DMS53 treated with DMSO at 0.1 percent for 48 hours (cell line): Measurements from ENCODE around the gene MR1.

ENCODE experiments used
- DNase-seq: peaks from one replicate; lab custom pipeline; 2025; ENCODE audit not compliant: unreplicated experiment; lab: John Stamatoyannopoulos, UW

The MR1 gene

GRCh38 chr1:181033799-181034451, at the start of gene MR1:
Gene MR1, plus strand, starts transcription at chr1:181033983. Its CDS starts 25 bp downstream, at chr1:181034008.
- peak; percentile 77 for DNase-seq

- DNase-seq, result no peak
Observed at GRCh38 chr1:180988253-180988752, 45.5 kb upstream of the MR1 start.

- DNase-seq, result no peak
Observed at GRCh38 chr1:180994262-180994661, 39.5 kb upstream of the MR1 start.

GRCh38 chr1:180997843-180998504, 35.8 kb upstream of the MR1 start:
- no peak for DNase-seq

- no peak for DNase-seq
Observed at GRCh38 chr1:181001091-181001780, 32.5 kb upstream of the MR1 start.

- no peak for DNase-seq
Observed at GRCh38 chr1:181002582-181003172, 31.1 kb upstream of the MR1 start.

- DNase-seq, result no peak
Observed at GRCh38 chr1:181010789-181011188, 23.0 kb upstream of the MR1 start.

GRCh38 chr1:181011301-181012202, 22.2 kb upstream of the MR1 start:
- no peak for DNase-seq

- DNase-seq, result no peak
Observed at GRCh38 chr1:181012203-181012745, 21.5 kb upstream of the MR1 start.

- DNase-seq, result no peak
Observed at GRCh38 chr1:181013144-181013543, 20.6 kb upstream of the MR1 start.

GRCh38 chr1:181014477-181015250, 19.1 kb upstream of the MR1 start:
- no peak for DNase-seq

GRCh38 chr1:181015251-181015615, 18.6 kb upstream of the MR1 start:
- DNase-seq, result no peak

- no peak for DNase-seq
Observed at GRCh38 chr1:181016563-181016962, 17.2 kb upstream of the MR1 start.

- DNase-seq, result no peak
Observed at GRCh38 chr1:181018901-181019681, 14.7 kb upstream of the MR1 start.

- no peak for DNase-seq
Observed at GRCh38 chr1:181021159-181021558, 12.6 kb upstream of the MR1 start.

GRCh38 chr1:181021811-181022434, 11.9 kb upstream of the MR1 start:
- DNase-seq, result peak; percentile 54

- peak; percentile 70 for DNase-seq
Observed at GRCh38 chr1:181023265-181024057, 10.3 kb upstream of the MR1 start.

GRCh38 chr1:181028196-181028595, 5.6 kb upstream of the MR1 start:
- DNase-seq, result no peak
